ENCODE measurements around the gene DPP10. TPM values are rescaled to one million over a fixed set of nuclear protein-coding genes. Genes with fewer than 3 reads are reported as not detected.
"Not testable (repeated sequence)": the region's sequence is repeated elsewhere in the genome, so short reads cannot be mapped to it uniquely, and the experiment has no call there.

Gene DPP10
- total RNA-seq, 1 donor from 2014 or later: not detected

- intact Hi-C loops (cut with DNase I): no loop called here
- H3K4me3 ChIP-seq: no peak overlapping the region
- H3K9me3 ChIP-seq: no peaks in the 10 kb centered on the region
- H3K4me1 ChIP-seq: no peaks in the 10 kb centered on the region
- no peaks in the 10 kb centered on the region for H3K36me3 ChIP-seq
- no peak overlapping the region for H3K27ac ChIP-seq
- DNase-seq (ENCODE audit: low spot score in 2 of 2): no peak
- no peaks in the 10 kb centered on the region for H3K27me3 ChIP-seq
- no peak for TF ChIP-seq CTCF (IDR thresholded peaks at IDR 0.05)
Measured at GRCh38 chr2:114745700-114746099, 303.3 kb downstream of the DPP10 start.

- DNase-seq (ENCODE audit: low spot score in 2 of 2); H3K4me1 ChIP-seq; H3K36me3 ChIP-seq; H3K9me3 ChIP-seq; H3K27ac ChIP-seq; H3K27me3 ChIP-seq; H3K4me3 ChIP-seq; intact Hi-C loops (cut with DNase I): not testable (repeated sequence)
Measured at GRCh38 chr2:114748175-114748574, 305.7 kb downstream of the DPP10 start.

- intact Hi-C loops (cut with DNase I): no loop called here
- H3K9me3 ChIP-seq: no peaks in the 10 kb centered on the region
- H3K27ac ChIP-seq: no peak overlapping the region
- H3K36me3 ChIP-seq: no peaks in the 10 kb centered on the region
- TF ChIP-seq CTCF (IDR thresholded peaks at IDR 0.05): no peak
- no peak overlapping the region for H3K4me3 ChIP-seq
- DNase-seq (ENCODE audit: low spot score in 2 of 2): no peak
- H3K4me1 ChIP-seq: no peaks in the 10 kb centered on the region
- no peaks in the 10 kb centered on the region for H3K27me3 ChIP-seq
Measured at GRCh38 chr2:114752425-114752824, 310.0 kb downstream of the DPP10 start.

- H3K36me3 ChIP-seq: no peaks in the 10 kb centered on the region
- intact Hi-C loops (cut with DNase I): no loop called here
- H3K27me3 ChIP-seq: no peaks in the 10 kb centered on the region
- no peaks in the 10 kb centered on the region for H3K4me1 ChIP-seq
- H3K27ac ChIP-seq: no peak overlapping the region
- no peak for DNase-seq (ENCODE audit: low spot score in 2 of 2)
- H3K4me3 ChIP-seq: no peak overlapping the region
- no peak for TF ChIP-seq CTCF (IDR thresholded peaks at IDR 0.05)
- no peaks in the 10 kb centered on the region for H3K9me3 ChIP-seq
Measured at GRCh38 chr2:114753145-114753544, 310.7 kb downstream of the DPP10 start.

GRCh38 chr2:114754907-114755563, 312.6 kb downstream of the DPP10 start:
- DNase-seq (ENCODE audit: low spot score in 2 of 2): no peak
- Histone ChIP-seq H3K4me3 (no peak overlapping the region), H3K27me3 (no peaks in the 10 kb centered on the region), H3K27ac (no peak overlapping the region), H3K9me3 (no peaks in the 10 kb centered on the region), H3K36me3 (no peaks in the 10 kb centered on the region), H3K4me1 (no peaks in the 10 kb centered on the region)
- no peak for TF ChIP-seq CTCF (IDR thresholded peaks at IDR 0.05)
- intact Hi-C loops (cut with DNase I): no loop called here

- H3K27me3 ChIP-seq: no peaks in the 10 kb centered on the region
- intact Hi-C loops (cut with DNase I): no loop called here
- no peaks in the 10 kb centered on the region for H3K4me1 ChIP-seq
- no peak overlapping the region for H3K27ac ChIP-seq
- H3K36me3 ChIP-seq: no peaks in the 10 kb centered on the region
- no peak for TF ChIP-seq CTCF (IDR thresholded peaks at IDR 0.05)
- H3K4me3 ChIP-seq: no peak overlapping the region
- no peak for DNase-seq (ENCODE audit: low spot score in 2 of 2)
- H3K9me3 ChIP-seq: no peaks in the 10 kb centered on the region
Measured at GRCh38 chr2:114762376-114762775, 319.9 kb downstream of the DPP10 start.

All from ascending aorta (tissue), 2 donors.